Upper lobe of right lung (tissue), 1 donor: ENCODE data around the gene SLC9A2. TPM values are rescaled to one million over a fixed set of nuclear protein-coding genes. Genes with fewer than 3 reads are reported as not detected.

Experiments
- ATAC-seq: fragments of 200-7000 bp; cut with Tn5 transposase; one replicate; pipeline ENCODE4 v1.9.1; 2020; ENCODE audit warnings: mild to moderate bottlenecking, moderate library complexity
- DNase-seq: peaks from one replicate; pipeline ENCODE4 v3.0.0-alpha.2; 2020
- H3K27ac ChIP-seq: fragments of 200-600 bp; one replicate; pipeline ENCODE4 v1.8.0; 2022
- H3K27me3 ChIP-seq: fragments of 200-600 bp; one replicate; pipeline ENCODE4 v1.8.0; 2022; ENCODE audit warnings: mild to moderate bottlenecking
- H3K36me3 ChIP-seq: fragments of 200-600 bp; one replicate; pipeline ENCODE4 v1.8.0; 2022
- H3K4me1 ChIP-seq: fragments of 200-600 bp; one replicate; pipeline ENCODE4 v1.8.0; 2022
- H3K4me3 ChIP-seq: fragments of 200-600 bp; one replicate; pipeline ENCODE4 v1.8.0; 2022; ENCODE audit warnings: mild to moderate bottlenecking
- H3K9me3 ChIP-seq: fragments of 200-600 bp; one replicate; pipeline ENCODE4 v1.8.0; 2022
- CTCF ChIP-seq: fragments of 200-600 bp; IDR thresholded peaks from one replicate; pipeline ENCODE4 v1.8.0; 2022; ENCODE audit warnings: antibody characterized with exemption
- intact Hi-C: fragments of 100-400 bp; cut with DNase I; formaldehyde crosslinking; loops from one replicate; pipeline ENCODE4 v1.11.0; 2022
- total RNA-seq: library from RNA; stranded (reverse); fragmentation: NEBNext Ultra II Directional; extraction: Animal tissue kit (Norgen Biotek cat#: 25700); gene quantifications from one replicate; pipeline ENCODE4 v1.2.1, GENCODE V29; 2021
- donor health status: DM: no; HTN: yes; CAD: no; lungs with severe emphysema.

The SLC9A2 gene
- total RNA-seq, 1 donor from 2014 or later, result 0.58 TPM

GRCh38 chr2:102667072-102667471 is 47.7 kb downstream of the SLC9A2 start:
- Histone ChIP-seq H3K4me3 (no peak overlapping the region), H3K27ac (no peak overlapping the region), H3K4me1 (no peaks in the 10 kb centered on the region), H3K36me3 (no peaks in the 10 kb centered on the region), H3K9me3 (no peaks in the 10 kb centered on the region), H3K27me3 (no peaks in the 10 kb centered on the region)
- intact Hi-C loops, result no loop called here
- no peak for TF ChIP-seq CTCF
- ATAC-seq, result no peak
- no peak for DNase-seq

GRCh38 chr2:102668171-102668570 is 48.8 kb downstream of the SLC9A2 start:
- intact Hi-C loops, result no loop called here
- H3K4me1 ChIP-seq, result no peaks in the 10 kb centered on the region
- no peak for DNase-seq
- H3K36me3 ChIP-seq, result no peaks in the 10 kb centered on the region
- no peak for ATAC-seq
- no peak for TF ChIP-seq CTCF
- no peak overlapping the region for H3K27ac ChIP-seq
- H3K4me3 ChIP-seq, result no peak overlapping the region
- H3K9me3 ChIP-seq, result no peaks in the 10 kb centered on the region
- H3K27me3 ChIP-seq, result no peaks in the 10 kb centered on the region

GRCh38 chr2:102669401-102669800 is 50.0 kb downstream of the SLC9A2 start:
- no peaks in the 10 kb centered on the region for H3K4me1 ChIP-seq
- no peak overlapping the region for H3K4me3 ChIP-seq
- intact Hi-C loops, result no loop called here
- DNase-seq (no peak), ATAC-seq (no peak)
- no peaks in the 10 kb centered on the region for H3K9me3 ChIP-seq
- no peaks in the 10 kb centered on the region for H3K36me3 ChIP-seq
- H3K27ac ChIP-seq, result no peak overlapping the region
- no peak for TF ChIP-seq CTCF
- no peaks in the 10 kb centered on the region for H3K27me3 ChIP-seq

GRCh38 chr2:102672107-102672776 is 52.9 kb downstream of the SLC9A2 start:
- no peaks in the 10 kb centered on the region for H3K27me3 ChIP-seq
- H3K4me1 ChIP-seq, result no peaks in the 10 kb centered on the region
- no peaks in the 10 kb centered on the region for H3K36me3 ChIP-seq
- TF ChIP-seq CTCF, result no peak
- intact Hi-C loops, result no loop called here
- ATAC-seq (no peak), DNase-seq (no peak)
- H3K9me3 ChIP-seq, result no peaks in the 10 kb centered on the region
- no peak overlapping the region for H3K4me3 ChIP-seq
- no peak overlapping the region for H3K27ac ChIP-seq

GRCh38 chr2:102674370-102674769 is 55.0 kb downstream of the SLC9A2 start:
- Histone ChIP-seq H3K27me3 (no peaks in the 10 kb centered on the region), H3K9me3 (no peaks in the 10 kb centered on the region), H3K4me3 (no peak overlapping the region), H3K36me3 (no peaks in the 10 kb centered on the region), H3K27ac (no peak overlapping the region), H3K4me1 (no peaks in the 10 kb centered on the region)
- DNase-seq (no peak), ATAC-seq (no peak)
- TF ChIP-seq CTCF, result no peak
- intact Hi-C loops, result no loop called here

- DNase-seq (no peak), ATAC-seq (no peak)
- no peak overlapping the region for H3K4me3 ChIP-seq
- H3K9me3 ChIP-seq, result no peaks in the 10 kb centered on the region
- H3K4me1 ChIP-seq, result no peaks in the 10 kb centered on the region
- H3K27me3 ChIP-seq, result no peaks in the 10 kb centered on the region
- no peak for TF ChIP-seq CTCF
- intact Hi-C loops, result no loop called here
- H3K36me3 ChIP-seq, result no peaks in the 10 kb centered on the region
- no peak overlapping the region for H3K27ac ChIP-seq
These were observed 55.5 kb downstream of the SLC9A2 start for GRCh38 chr2:102674836-102675235.
